Measurements from ENCODE around the gene SCD. TPM values are rescaled to one million over a fixed set of nuclear protein-coding genes. Genes with fewer than 3 reads are reported as not detected.

Gene SCD
- total and polyA plus RNA-seq, 2 donors (not counting 1 experiment from before 2014, with no cell fraction given) = 0.89 to 5.1 TPM

- no CpG with 5 or more reads among the region's 1 CpG for WGBS (ENCODE audit: insufficient coverage)
- Mint-ChIP-seq H3K9me3 (ENCODE audit: insufficient read depth) (no peaks in the 10 kb centered on the region), H3K4me1 (no peaks in the 10 kb centered on the region), H3K27ac (no peak overlapping the region), H3K27me3 (peaks cover 33% of the 10 kb centered on the region), H3K4me3 (no peak overlapping the region)
- TF ChIP-seq, protein P1, sequence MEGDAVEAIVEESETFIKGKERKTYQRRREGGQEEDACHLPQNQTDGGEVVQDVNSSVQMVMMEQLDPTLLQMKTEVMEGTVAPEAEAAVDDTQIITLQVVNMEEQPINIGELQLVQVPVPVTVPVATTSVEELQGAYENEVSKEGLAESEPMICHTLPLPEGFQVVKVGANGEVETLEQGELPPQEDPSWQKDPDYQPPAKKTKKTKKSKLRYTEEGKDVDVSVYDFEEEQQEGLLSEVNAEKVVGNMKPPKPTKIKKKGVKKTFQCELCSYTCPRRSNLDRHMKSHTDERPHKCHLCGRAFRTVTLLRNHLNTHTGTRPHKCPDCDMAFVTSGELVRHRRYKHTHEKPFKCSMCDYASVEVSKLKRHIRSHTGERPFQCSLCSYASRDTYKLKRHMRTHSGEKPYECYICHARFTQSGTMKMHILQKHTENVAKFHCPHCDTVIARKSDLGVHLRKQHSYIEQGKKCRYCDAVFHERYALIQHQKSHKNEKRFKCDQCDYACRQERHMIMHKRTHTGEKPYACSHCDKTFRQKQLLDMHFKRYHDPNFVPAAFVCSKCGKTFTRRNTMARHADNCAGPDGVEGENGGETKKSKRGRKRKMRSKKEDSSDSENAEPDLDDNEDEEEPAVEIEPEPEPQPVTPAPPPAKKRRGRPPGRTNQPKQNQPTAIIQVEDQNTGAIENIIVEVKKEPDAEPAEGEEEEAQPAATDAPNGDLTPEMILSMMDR (IDR thresholded peaks at IDR 0.05) = no peak
- no peak for TF ChIP-seq EZH2 (IDR thresholded peaks at IDR 0.05; ENCODE audit: borderline replicate concordance, insufficient read depth, low read depth, low read length, poor library complexity, severe bottlenecking)
- Histone ChIP-seq H3K27ac (ENCODE audit: low read length in 2 of 2) (no peak overlapping the region), H2AFZ (ENCODE audit: insufficient read depth, low read depth, low read length, poor library complexity, severe bottlenecking) (no peak overlapping the region), H3K36me3 (replicated peaks in 1 of 2; ENCODE audit: control extremely low read depth in 1 of 2, control insufficient read depth in 1 of 2, extremely low read depth in 1 of 2, insufficient read depth in 2 of 2, low read length in 1 of 2) (no peaks in the 10 kb centered on the region), H3K9me3 (ENCODE audit: control extremely low read depth in 1 of 3, control insufficient read depth in 2 of 3, insufficient read depth in 1 of 3, low read length in 2 of 3) (no peaks in the 10 kb centered on the region), H3K4me2 (replicated peaks; ENCODE audit: low read depth, low read length, poor library complexity, severe bottlenecking) (no peak overlapping the region), H4K20me1 (ENCODE audit: control insufficient read depth, insufficient read depth, low read length, poor library complexity, severe bottlenecking) (no peaks in the 10 kb centered on the region), H3K4me3 (ENCODE audit: control extremely low read depth in 1 of 5, extremely low read depth in 1 of 5, insufficient read depth in 1 of 5, low read depth in 2 of 5, low read length in 4 of 5) (no peak overlapping the region), H3K9ac (ENCODE audit: low read length) (no peak overlapping the region), H3K27me3 (replicated peaks in 1 of 4; ENCODE audit: control extremely low read depth in 1 of 4, control insufficient read depth in 3 of 4, insufficient read depth in 4 of 4, low read length in 3 of 4) (peaks cover 0 to 18% (median 5%) of the 10 kb centered on the region in 4 experiments), H3K4me1 (ENCODE audit: control insufficient read depth in 2 of 2, insufficient read depth in 2 of 2, low read length in 2 of 2) (no peaks in the 10 kb centered on the region), H3K79me2 (ENCODE audit: control insufficient read depth, insufficient read depth, low read length) (no peaks in the 10 kb centered on the region)
- ChIA-PET POLR2A (no interaction called here), CTCF (no interaction called here)
- ATAC-seq (ENCODE audit: low read depth) (no peak), DNase-seq (no peak)
- intact Hi-C loops (cut with micrococcal nuclease) = no loop called here
Observed at GRCh38 chr10:100319707-100320402, 27.2 kb upstream of the SCD start.

DNA sequence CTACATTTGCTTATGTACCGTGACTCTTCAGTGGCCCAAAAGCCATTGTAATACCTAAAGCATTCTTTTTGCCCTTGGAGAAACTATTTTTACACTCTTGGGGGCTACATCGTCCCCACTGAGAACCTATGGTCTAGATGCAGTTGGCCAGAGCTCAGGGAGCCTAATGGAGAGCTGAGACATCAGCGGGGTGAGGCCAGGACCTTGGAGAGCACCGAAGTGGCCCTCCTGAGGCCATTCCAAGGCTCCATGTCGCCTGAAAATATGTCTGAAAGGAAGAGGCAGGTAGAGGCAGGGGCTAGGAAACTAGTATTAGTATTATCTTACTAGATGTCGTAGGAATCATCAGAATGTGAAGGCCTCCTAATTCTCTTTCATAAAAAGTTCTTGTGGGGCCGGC is 21.9 kb upstream of the SCD start:
- H3K79me2 ChIP-seq (ENCODE audit: control insufficient read depth, insufficient read depth, low read length) = no peaks in the 10 kb centered on the region
- no peak overlapping the region for H3K4me2 ChIP-seq (replicated peaks; ENCODE audit: low read depth, low read length, poor library complexity, severe bottlenecking)
- no peaks in the 10 kb centered on the region for H4K20me1 ChIP-seq (ENCODE audit: control insufficient read depth, insufficient read depth, low read length, poor library complexity, severe bottlenecking)
- Mint-ChIP-seq H3K4me3 (no peak overlapping the region), H3K27ac (peak overlapping the region; percentile 61), H3K9me3 (ENCODE audit: insufficient read depth) (no peaks in the 10 kb centered on the region), H3K4me1 (peaks cover 29% of the 10 kb centered on the region), H3K27me3 (peaks cover 2% of the 10 kb centered on the region)
- WGBS (ENCODE audit: insufficient coverage) = 79% methylated on average over 5 of the region's 7 CpGs
- ChIA-PET CTCF (interaction anchor here (2.4 to 4.3 kb wide), 2 partner anchors 13 to 108 kb away, joined by 12 to 37 read pairs; no protein-coding TSS in a partner anchor), POLR2A (no interaction called here)
- TF ChIP-seq, protein P1 (IDR thresholded peaks at IDR 0.05) = no peak
- TF ChIP-seq EZH2 (IDR thresholded peaks at IDR 0.05; ENCODE audit: borderline replicate concordance, insufficient read depth, low read depth, low read length, poor library complexity, severe bottlenecking) = no peak
- H3K4me3 ChIP-seq (ENCODE audit: control extremely low read depth in 1 of 5, extremely low read depth in 1 of 5, insufficient read depth in 1 of 5, low read depth in 2 of 5, low read length in 4 of 5) = no peak overlapping the region
- DNase-seq (no peak), ATAC-seq (ENCODE audit: low read depth) (no peak)
- H3K4me1 ChIP-seq (ENCODE audit: control insufficient read depth in 2 of 2, insufficient read depth in 2 of 2, low read length in 2 of 2) = peaks cover 22 to 23% of the 10 kb centered on the region in 2 donors
- peaks cover 0 to under 1% (median 0%) of the 10 kb centered on the region in 4 experiments for H3K27me3 ChIP-seq (replicated peaks in 1 of 4; ENCODE audit: control extremely low read depth in 1 of 4, control insufficient read depth in 3 of 4, insufficient read depth in 4 of 4, low read length in 3 of 4)
- H3K9me3 ChIP-seq (ENCODE audit: control extremely low read depth in 1 of 3, control insufficient read depth in 2 of 3, insufficient read depth in 1 of 3, low read length in 2 of 3) = no peaks in the 10 kb centered on the region
- H2AFZ ChIP-seq (ENCODE audit: insufficient read depth, low read depth, low read length, poor library complexity, severe bottlenecking) = no peak overlapping the region
- no peak overlapping the region for H3K9ac ChIP-seq (ENCODE audit: low read length)
- H3K27ac ChIP-seq (ENCODE audit: low read length in 2 of 2) = peak overlapping the region in 1 of 2 donors; percentile 92
- intact Hi-C loops (cut with micrococcal nuclease) = no loop called here
- H3K36me3 ChIP-seq (replicated peaks in 1 of 2; ENCODE audit: control extremely low read depth in 1 of 2, control insufficient read depth in 1 of 2, extremely low read depth in 1 of 2, insufficient read depth in 2 of 2, low read length in 1 of 2) = no peaks in the 10 kb centered on the region

Measured in B cell (primary cell).